HCT116 (cell line): ENCODE results near the gene TAGLN3. TPM values are rescaled to one million over a fixed set of nuclear protein-coding genes. Genes with fewer than 3 reads are reported as not detected.
A peak's percentile ranks its signal among the peaks of the same experiment; 100 is the strongest.

Experiments
- ATAC-seq: fragments of 200-7000 bp; cut with Tn5 transposase; 2 replicates; pipeline ENCODE4 v1.9.1; 2020; ENCODE audit warnings: mild to moderate bottlenecking, moderate library complexity
- BruUV-seq: library from RNA; stranded (reverse); fragments of 400-500 nt; replicated peaks from 2 replicates; lab custom pipeline; 2021; lab: Mats Ljungman, UMichigan
- CTCF ChIA-PET: fragments of 300-600 bp; sonication (Branson Sonifier 250); formaldehyde crosslinking; loops from one replicate; lab custom pipeline; 2021; ENCODE audit warnings: antibody characterized with exemption; lab: Charles Lee
- POLR2A ChIA-PET: fragments of 300-600, 350-600 bp; sonication (Branson Sonifier 250); formaldehyde crosslinking; loops from one replicate; lab custom pipeline; 2021; ENCODE audit warnings: antibody characterized with exemption; lab: Charles Lee
- RAD21 ChIA-PET, 2 experiments: fragments of 300-600 bp; sonication (Branson Sonifier 250); formaldehyde crosslinking; loops; one replicate each; lab custom pipeline; 2023; ENCODE audit warnings: low total read pairs in 2 of 2; ENCODE audit not compliant: uncharacterized antibody in 2 of 2, unreplicated experiment in 2 of 2, low non-redundant PET in 1 of 2; lab: Charles Lee
- DNase-seq: peaks from one replicate; pipeline ENCODE4 v3.0.0-alpha.2; 2010; ENCODE audit warnings: low read depth, low spot score
- H2AFZ ChIP-seq: fragments of 200-600 bp; shearing (Covaris generic), sonication (generic); 2 replicates; pipeline ENCODE4 v1.6.1; 2017; ENCODE audit warnings: low read depth, mixed run types, mixed read lengths, antibody characterized with exemption, low read length; ENCODE audit not compliant: poor library complexity, severe bottlenecking
- H3K27ac ChIP-seq: 2 replicates; pipeline ENCODE4 v1.5.1; 2012; ENCODE audit warnings: low read depth, low read length
- H3K27me3 ChIP-seq: fragments of 200-600 bp; sonication (generic); 2 replicates; pipeline ENCODE4 v1.6.1; 2016; ENCODE audit warnings: mixed run types, low read length, mixed read lengths; ENCODE audit not compliant: insufficient read depth
- H3K36me3 ChIP-seq, 2 experiments: fragments of 200-500 bp in 1 of 2; fragments of 200-600 bp in 1 of 2; sonication (Bioruptor generic) in 1 of 2; sonication (generic) in 1 of 2; 2 replicates each; pipeline versions ENCODE4 v1.5.1 to v1.6.1; 2014 to 2016; ENCODE audit warnings: low read length in 2 of 2, inconsistent platforms in 1 of 2, mixed read lengths in 1 of 2, mixed run types in 1 of 2; ENCODE audit not compliant: insufficient read depth in 2 of 2, control insufficient read depth in 1 of 2
- H3K4me1 ChIP-seq, 2 experiments: fragments of 200-600 bp in 1 of 2; sonication (generic) in 1 of 2; 2 replicates each; pipeline versions ENCODE4 v1.5.1 to v1.6.1; 2012 to 2017; ENCODE audit warnings: low read length in 2 of 2, inconsistent platforms in 1 of 2, mild to moderate bottlenecking in 1 of 2, mixed read lengths in 1 of 2, mixed run types in 1 of 2, moderate library complexity in 1 of 2; ENCODE audit not compliant: insufficient read depth in 2 of 2, control insufficient read depth in 1 of 2
- H3K4me2 ChIP-seq: fragments of 200-600 bp; sonication (generic); 2 replicates; pipeline ENCODE4 v1.6.1; 2017; ENCODE audit warnings: mixed run types, low read length, mixed read lengths
- H3K4me3 ChIP-seq, 2 experiments: fragments of 200-600 bp in 1 of 2; sonication (generic) in 1 of 2; replicated peaks in 1 of 2; 2 replicates each; pipeline ENCODE4 v1.5.1; 2011 to 2016; ENCODE audit warnings: low read length in 2 of 2, control low read depth in 1 of 2, low read depth in 1 of 2, mild to moderate bottlenecking in 1 of 2, mixed read lengths in 1 of 2, mixed run types in 1 of 2
- H3K79me2 ChIP-seq: fragments of 200-600 bp; sonication (generic); 2 replicates; pipeline ENCODE4 v1.6.1; 2017; ENCODE audit warnings: mild to moderate bottlenecking, mixed run types, low read length, moderate library complexity, mixed read lengths; ENCODE audit not compliant: insufficient read depth
- H3K9ac ChIP-seq: fragments of 200-600 bp; sonication (generic); 2 replicates; pipeline ENCODE4 v1.6.1; 2016; ENCODE audit warnings: low read length, mixed read lengths
- H3K9me2 ChIP-seq: fragments of 200-600 bp; sonication (generic), shearing (Covaris generic); 2 replicates; pipeline ENCODE4 v1.6.1; 2017; ENCODE audit warnings: mixed run types, mild to moderate bottlenecking, moderate library complexity; ENCODE audit not compliant: insufficient read depth
- H3K9me3 ChIP-seq, 2 experiments: fragments of 200-500 bp in 1 of 2; fragments of 200-600 bp in 1 of 2; sonication (Bioruptor generic) in 1 of 2; sonication (generic) in 1 of 2; 2 replicates each; pipeline ENCODE4 v1.6.1; 2014 to 2017; ENCODE audit warnings: low read length in 2 of 2, mixed read lengths in 2 of 2, inconsistent platforms in 1 of 2, low read depth in 1 of 2, mild to moderate bottlenecking in 1 of 2, mixed run types in 1 of 2, moderate library complexity in 1 of 2; ENCODE audit not compliant: control insufficient read depth in 1 of 2, insufficient read depth in 1 of 2
- H4K20me1 ChIP-seq: fragments of 200-600 bp; sonication (generic), shearing (Covaris generic); 2 replicates; pipeline ENCODE4 v1.6.1; 2017; ENCODE audit warnings: mixed run types, mild to moderate bottlenecking, moderate library complexity; ENCODE audit not compliant: insufficient read depth
- CBX3 ChIP-seq: IDR thresholded peaks from 2 replicates; pipeline ENCODE4 v1.6.1; 2012; ENCODE audit warnings: low read depth
- CEBPB ChIP-seq: IDR thresholded peaks from 2 replicates; pipeline ENCODE4 v1.6.1; 2012; ENCODE audit warnings: low read depth
- EGR1 ChIP-seq: IDR thresholded peaks from 2 replicates; pipeline ENCODE4 v1.6.1; 2012; ENCODE audit warnings: low read depth
- ELF1 ChIP-seq: IDR thresholded peaks from 2 replicates; pipeline ENCODE4 v1.6.1; 2012; ENCODE audit warnings: low read depth, borderline replicate concordance
- EZH2 ChIP-seq: fragments of 200-600 bp; sonication (generic); IDR thresholded peaks from 2 replicates; pipeline ENCODE4 v1.6.1; 2017; ENCODE audit warnings: antibody characterized with exemption, mixed run types
- EZH2phosphoT487 ChIP-seq: fragments of 200-600 bp; IDR thresholded peaks from 2 replicates; pipeline ENCODE4 v1.6.1; 2018; ENCODE audit warnings: antibody characterized with exemption, borderline replicate concordance
- FOSL1 ChIP-seq: IDR thresholded peaks from 2 replicates; pipeline ENCODE4 v1.6.1; 2012; ENCODE audit warnings: low read depth
- JUND ChIP-seq: IDR thresholded peaks from 2 replicates; pipeline ENCODE4 v1.6.1; 2012
- POLR2A ChIP-seq: IDR thresholded peaks from 2 replicates; pipeline ENCODE4 v1.7.0; 2011; ENCODE audit warnings: borderline replicate concordance; ENCODE audit not compliant: insufficient read depth, insufficient read length; ENCODE audit errors: extremely low read depth
- SP1 ChIP-seq: IDR thresholded peaks from 2 replicates; pipeline ENCODE4 v1.6.1; 2012; ENCODE audit warnings: low read depth
- SRF ChIP-seq: IDR thresholded peaks from 2 replicates; pipeline ENCODE4 v1.6.1; 2012; ENCODE audit warnings: low read depth
- YY1 ChIP-seq: IDR thresholded peaks from 2 replicates; pipeline ENCODE4 v1.6.1; 2011; ENCODE audit warnings: low read length, low read depth, moderate library complexity, mild to moderate bottlenecking; ENCODE audit not compliant: insufficient replicate concordance; ENCODE audit errors: extremely low read depth
- ZFX ChIP-seq: fragments of 450-650 bp; IDR thresholded peaks from 2 replicates; pipeline ENCODE4 v1.6.1; 2017
- ZNF274 ChIP-seq: fragments of 200-500 bp; sonication (Bioruptor generic); IDR thresholded peaks from 2 replicates; pipeline ENCODE4 v1.6.1; 2014; ENCODE audit warnings: mild to moderate bottlenecking, low read depth, low read length, inconsistent platforms
- intact Hi-C: fragments of 100-400 bp; cut with micrococcal nuclease; formaldehyde crosslinking; loops from 2 replicates; pipeline ENCODE4 v1.10.0; 2022
- total RNA-seq: library from RNA; stranded (reverse); gene quantifications from one replicate; pipeline ENCODE4 v1.2.1, GENCODE V29; 2021; ENCODE audit not compliant: unreplicated experiment
- TF ChIP-seq, protein P1 (sequence below): IDR thresholded peaks from 2 replicates; pipeline ENCODE4 v1.6.1; 2012
- TF ChIP-seq, protein P2 (sequence below): IDR thresholded peaks from 2 replicates; pipeline ENCODE4 v1.6.1; 2011; ENCODE audit warnings: mild to moderate bottlenecking, low read length, moderate library complexity; ENCODE audit not compliant: insufficient replicate concordance; ENCODE audit errors: extremely low read depth
- TF ChIP-seq, protein P3 (sequence below), 3 experiments: fragments of 200-600 bp in 1 of 3; sonication (generic) in 1 of 3; IDR thresholded peaks in 2 of 3; conservative IDR thresholded peaks in 1 of 3; 2 replicates each; pipeline ENCODE4 v1.5.1; 2012 to 2017; ENCODE audit warnings: low read depth in 2 of 3, low read length in 2 of 3, antibody characterized with exemption in 1 of 3, borderline replicate concordance in 1 of 3, control low read depth in 1 of 3, mild to moderate bottlenecking in 1 of 3, mixed read lengths in 1 of 3, mixed run types in 1 of 3, moderate library complexity in 1 of 3; ENCODE audit not compliant: insufficient read depth in 1 of 3

The TAGLN3 gene
- total RNA-seq, 1 experiment from 2014 or later: 0.64 TPM

DNA sequence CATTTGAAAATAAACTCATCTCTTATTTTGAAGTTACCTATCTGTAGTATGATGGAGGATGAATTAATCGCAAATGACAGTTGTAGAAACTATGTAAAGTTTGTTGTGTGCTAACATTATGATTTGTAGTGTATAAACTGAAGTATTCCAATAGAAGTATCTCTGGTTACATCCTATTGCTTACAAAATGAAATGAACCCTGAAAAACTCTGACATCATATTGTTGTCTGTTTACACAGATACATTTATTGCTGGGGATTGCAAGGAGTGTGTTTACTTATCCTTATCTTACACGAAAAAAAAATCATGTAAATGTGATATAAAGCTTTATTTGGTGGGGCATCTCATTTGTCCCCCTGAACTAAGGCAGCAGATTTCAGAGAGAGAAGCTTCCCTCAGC, 22.5 kb upstream of the TAGLN3 start (continued):
- TF ChIP-seq ZNF274 (no peak), CBX3 (no peak), EZH2phosphoT487 (no peak)
- TF ChIP-seq, protein P1, sequence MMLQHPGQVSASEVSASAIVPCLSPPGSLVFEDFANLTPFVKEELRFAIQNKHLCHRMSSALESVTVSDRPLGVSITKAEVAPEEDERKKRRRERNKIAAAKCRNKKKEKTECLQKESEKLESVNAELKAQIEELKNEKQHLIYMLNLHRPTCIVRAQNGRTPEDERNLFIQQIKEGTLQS: no peak
- TF ChIP-seq, all 23 proteins: peak for 0

DNA sequence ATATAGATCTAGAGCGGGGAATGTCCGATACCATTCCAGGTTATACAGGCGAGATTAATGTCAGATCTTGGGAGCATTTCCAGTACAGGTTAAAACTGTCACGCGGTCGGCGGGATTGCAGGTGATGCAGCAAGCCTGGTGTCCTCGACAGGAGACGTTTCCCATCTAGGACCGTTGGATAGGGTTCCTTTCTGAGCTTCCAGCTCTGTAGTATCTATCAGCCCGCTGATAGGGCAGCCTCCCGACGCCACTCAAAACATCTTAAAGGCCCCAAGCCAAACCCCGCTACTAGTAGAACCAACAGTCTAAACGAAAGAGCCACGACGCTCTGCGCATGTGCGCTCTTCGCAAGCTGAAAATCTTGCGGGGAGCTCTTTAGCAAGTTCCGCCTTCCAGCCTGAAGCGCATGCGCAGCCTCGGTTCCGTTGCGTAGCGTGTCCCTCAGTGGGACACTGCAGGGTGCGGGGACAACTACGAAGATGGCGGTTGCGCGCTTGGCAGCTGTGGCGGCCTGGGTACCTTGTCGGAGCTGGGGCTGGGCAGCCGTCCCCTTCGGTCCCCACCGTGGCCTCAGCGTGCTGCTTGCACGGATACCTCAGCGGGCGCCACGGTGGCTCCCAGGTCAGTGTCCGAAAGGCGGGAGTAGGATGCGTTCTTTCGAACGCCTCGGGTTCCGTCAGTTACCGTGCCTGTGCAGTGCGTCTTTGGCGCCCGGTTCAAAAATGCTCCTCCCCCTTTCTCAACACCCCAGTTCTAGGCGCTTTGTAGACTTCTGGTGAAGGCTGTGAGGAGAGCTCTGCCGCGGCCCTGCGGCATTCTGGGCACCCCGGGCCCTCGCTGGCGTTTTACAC, 19.9 kb upstream of the TAGLN3 start, which contains the start of gene ABHD10:
TSS of gene ABHD10 (plus strand) at position 444 of the 851 bp plus-strand sequence. CDS start at position 480, 36 bp downstream.
- peak; percentile 100 for DNase-seq
- CTCF ChIA-PET: interaction anchor here (0.6 to 4.3 kb wide), 20 partner anchors 10 to 401 kb away, joined by 3 to 56 read pairs (median 4); no protein-coding TSS in a partner anchor
- TF ChIP-seq ELF1 (no peak; the same call in 1 of the 2 replicates), FOSL1 (no peak), SP1 (peak; percentile 37; the same call in 1 of the 2 replicates), JUND (no peak), CEBPB (no peak), EZH2 (no peak), ZNF274 (no peak), YY1 (peak; percentile 90), CBX3 (0 out of 2 replicates have a peak, but pooled peaks have one; percentile 54), POLR2A (peak; percentile 89), EGR1 (no peak), SRF (no peak), ZFX (peak; percentile 80)
- TF ChIP-seq, protein P2, sequence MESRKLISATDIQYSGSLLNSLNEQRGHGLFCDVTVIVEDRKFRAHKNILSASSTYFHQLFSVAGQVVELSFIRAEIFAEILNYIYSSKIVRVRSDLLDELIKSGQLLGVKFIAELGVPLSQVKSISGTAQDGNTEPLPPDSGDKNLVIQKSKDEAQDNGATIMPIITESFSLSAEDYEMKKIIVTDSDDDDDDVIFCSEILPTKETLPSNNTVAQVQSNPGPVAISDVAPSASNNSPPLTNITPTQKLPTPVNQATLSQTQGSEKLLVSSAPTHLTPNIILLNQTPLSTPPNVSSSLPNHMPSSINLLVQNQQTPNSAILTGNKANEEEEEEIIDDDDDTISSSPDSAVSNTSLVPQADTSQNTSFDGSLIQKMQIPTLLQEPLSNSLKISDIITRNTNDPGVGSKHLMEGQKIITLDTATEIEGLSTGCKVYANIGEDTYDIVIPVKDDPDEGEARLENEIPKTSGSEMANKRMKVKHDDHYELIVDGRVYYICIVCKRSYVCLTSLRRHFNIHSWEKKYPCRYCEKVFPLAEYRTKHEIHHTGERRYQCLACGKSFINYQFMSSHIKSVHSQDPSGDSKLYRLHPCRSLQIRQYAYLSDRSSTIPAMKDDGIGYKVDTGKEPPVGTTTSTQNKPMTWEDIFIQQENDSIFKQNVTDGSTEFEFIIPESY: no peak
- TF ChIP-seq, protein P3, sequence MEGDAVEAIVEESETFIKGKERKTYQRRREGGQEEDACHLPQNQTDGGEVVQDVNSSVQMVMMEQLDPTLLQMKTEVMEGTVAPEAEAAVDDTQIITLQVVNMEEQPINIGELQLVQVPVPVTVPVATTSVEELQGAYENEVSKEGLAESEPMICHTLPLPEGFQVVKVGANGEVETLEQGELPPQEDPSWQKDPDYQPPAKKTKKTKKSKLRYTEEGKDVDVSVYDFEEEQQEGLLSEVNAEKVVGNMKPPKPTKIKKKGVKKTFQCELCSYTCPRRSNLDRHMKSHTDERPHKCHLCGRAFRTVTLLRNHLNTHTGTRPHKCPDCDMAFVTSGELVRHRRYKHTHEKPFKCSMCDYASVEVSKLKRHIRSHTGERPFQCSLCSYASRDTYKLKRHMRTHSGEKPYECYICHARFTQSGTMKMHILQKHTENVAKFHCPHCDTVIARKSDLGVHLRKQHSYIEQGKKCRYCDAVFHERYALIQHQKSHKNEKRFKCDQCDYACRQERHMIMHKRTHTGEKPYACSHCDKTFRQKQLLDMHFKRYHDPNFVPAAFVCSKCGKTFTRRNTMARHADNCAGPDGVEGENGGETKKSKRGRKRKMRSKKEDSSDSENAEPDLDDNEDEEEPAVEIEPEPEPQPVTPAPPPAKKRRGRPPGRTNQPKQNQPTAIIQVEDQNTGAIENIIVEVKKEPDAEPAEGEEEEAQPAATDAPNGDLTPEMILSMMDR (IDR thresholded peaks at IDR 0.05 in 2 of 3, conservative IDR thresholded peaks at IDR 0.05 in 1 of 3; ENCODE audit: borderline replicate concordance in 1 of 3, insufficient read depth in 1 of 3, low read depth in 2 of 3, low read length in 2 of 3): no peak
- TF ChIP-seq, protein P1: no peak

More for the DNA sequence above, 19.9 kb upstream of the TAGLN3 start, which contains the start of gene ABHD10:
- no peaks in the 10 kb centered on the region for H3K27me3 ChIP-seq
- peaks cover 50% of the 10 kb centered on the region for H3K79me2 ChIP-seq
- H3K4me1 ChIP-seq: peaks cover 25 to 33% of the 10 kb centered on the region in 2 experiments
- peak within 1 kb of the TSS; percentile 37 for H2AFZ ChIP-seq
- ChIA-PET RAD21 (interaction anchor here (0.8 to 1.7 kb wide), 7 partner anchors 11 to 310 kb away, joined by 3 to 6 read pairs (median 4); no protein-coding TSS in a partner anchor), POLR2A (interaction anchor here (0.6 to 3.7 kb wide), 48 partner anchors 8 to 263 kb away, joined by 3 to 33 read pairs (median 6); partner anchors contain the start of genes PHLDB2 and TAGLN3)
- peak within 1 kb of the TSS; percentile 90 for H3K27ac ChIP-seq
- peaks cover 33 to 36% of the 10 kb centered on the region in 2 experiments for H3K36me3 ChIP-seq
- no peaks in the 10 kb centered on the region for H3K9me3 ChIP-seq
- H3K4me3 ChIP-seq: peak within 1 kb of the TSS; percentile 77 to 78
- H3K9ac ChIP-seq: peak within 1 kb of the TSS; percentile 80
- peak within 1 kb of the TSS; percentile 81 for H3K4me2 ChIP-seq
- peak; percentile 94 for ATAC-seq
- no peaks in the 10 kb centered on the region for H3K9me2 ChIP-seq
- intact Hi-C loops: loop anchor here (10.0 kb wide), 1 partner anchor 404 kb away; no protein-coding TSS in a partner anchor
- peaks cover 2% of the 10 kb centered on the region; the same call in 1 of the 2 replicates for H4K20me1 ChIP-seq
- BruUV-seq: no TSS peak
